Astrocyte (in vitro differentiated cells and primary cell): Measurements from ENCODE around the gene TBC1D5.

Source experiments
- CTCF ChIP-seq: IDR thresholded peaks from 2 replicates; pipeline ENCODE4 v1.5.1; 2011; ENCODE audit warnings: low read depth, mild to moderate bottlenecking, inconsistent platforms, low read length, moderate library complexity; ENCODE audit not compliant: insufficient read depth
- EZH2 ChIP-seq: IDR thresholded peaks from 2 replicates; pipeline ENCODE4 v1.6.1; 2012; ENCODE audit warnings: mild to moderate bottlenecking, low read length, inconsistent platforms; ENCODE audit not compliant: insufficient read depth

GRCh38 chr3:17175187-17175807, 567.1 kb downstream of the TBC1D5 start:
- no peak for TF ChIP-seq EZH2
- TF ChIP-seq CTCF: no peak
